GM12892 (cell line): ENCODE data around the gene MPHOSPH9.

ENCODE experiments used
- POLR2A ChIP-seq: IDR thresholded peaks from 2 replicates; pipeline ENCODE4 v1.6.1; 2011; ENCODE audit warnings: low read depth, low read length, control low read depth
- POLR2AphosphoS5 ChIP-seq: IDR thresholded peaks from 2 replicates; pipeline ENCODE4 v1.6.1; 2011; ENCODE audit warnings: low read depth, low read length, control low read depth
- TAF1 ChIP-seq: IDR thresholded peaks from 2 replicates; pipeline ENCODE4 v1.6.1; 2011; ENCODE audit warnings: low read depth, mild to moderate bottlenecking, control low read depth, low read length, borderline replicate concordance

DNA sequence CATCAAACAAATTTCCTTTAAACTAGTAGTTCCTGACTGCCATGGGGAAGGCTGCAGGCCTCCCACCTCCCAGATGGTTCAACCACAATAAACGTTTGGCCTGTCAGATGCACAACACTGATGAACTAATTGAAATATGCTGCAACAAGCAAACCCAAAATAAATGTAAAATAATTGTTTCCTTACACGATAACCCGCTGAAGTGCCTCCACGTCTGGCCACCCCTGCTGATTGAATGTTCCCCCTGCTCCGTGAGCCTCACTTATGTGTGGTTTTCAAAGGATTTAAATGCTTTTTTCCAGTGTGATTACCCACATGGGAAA is 90.5 kb downstream of the MPHOSPH9 start:
- TF ChIP-seq POLR2A, result no peak
- no peak for TF ChIP-seq POLR2AphosphoS5
- no peak for TF ChIP-seq TAF1
